ENCODE data around the gene NPW.

The NPW gene

GRCh38 chr16:2063861-2064260, 44.3 kb downstream of the NPW start:
- Mint-ChIP-seq H3K27ac (no peak overlapping the region), H3K36me3 (peaks cover 5% of the 10 kb centered on the region), H3K4me3 (no peak overlapping the region), H3K9me3 (no peaks in the 10 kb centered on the region), H3K4me1 (peaks cover 2% of the 10 kb centered on the region), H3K27me3 (no peaks in the 10 kb centered on the region)
- DNase-seq (ENCODE audit: low spot score in 2 of 2), result no peak
- ATAC-seq (ENCODE audit: low read depth), result no peak

GRCh38 chr16:2064368-2064945, 44.9 kb downstream of the NPW start:
- DNase-seq (ENCODE audit: low spot score in 2 of 2) (no peak), ATAC-seq (ENCODE audit: low read depth) (no peak)
- H3K4me1 Mint-ChIP-seq, result peaks cover 2% of the 10 kb centered on the region
- no peaks in the 10 kb centered on the region for H3K9me3 Mint-ChIP-seq
- H3K4me3 Mint-ChIP-seq, result no peak overlapping the region
- no peak overlapping the region for H3K27ac Mint-ChIP-seq
- no peaks in the 10 kb centered on the region for H3K27me3 Mint-ChIP-seq
- H3K36me3 Mint-ChIP-seq, result peaks cover 5% of the 10 kb centered on the region

GRCh38 chr16:2066139-2066538, 46.6 kb downstream of the NPW start:
- no peak for ATAC-seq (ENCODE audit: low read depth)
- no peak for DNase-seq (ENCODE audit: low spot score in 2 of 2)
- peaks cover 2% of the 10 kb centered on the region for H3K4me1 Mint-ChIP-seq
- no peak overlapping the region for H3K4me3 Mint-ChIP-seq
- H3K27ac Mint-ChIP-seq, result no peak overlapping the region
- H3K27me3 Mint-ChIP-seq, result no peaks in the 10 kb centered on the region
- H3K9me3 Mint-ChIP-seq, result no peaks in the 10 kb centered on the region
- peaks cover 9% of the 10 kb centered on the region for H3K36me3 Mint-ChIP-seq

Data from memory B cell (primary cell).